Gastroesophageal sphincter (tissue), 2 donors: Measurements from ENCODE around the gene SLC30A5.

Source experiments
- POLR2A ChIP-seq, 2 donors: fragments of 450-650 bp; IDR thresholded peaks; one replicate each; pipeline ENCODE4 v1.6.1; 2017; ENCODE audit warnings: antibody characterized with exemption in 2 of 2, mild to moderate bottlenecking in 2 of 2, moderate library complexity in 1 of 2
- POLR2AphosphoS5 ChIP-seq: sonication (generic); formaldehyde crosslinking; IDR thresholded peaks from one replicate; pipeline ENCODE4 v1.6.1; 2017; ENCODE audit warnings: antibody characterized with exemption

- no peak for TF ChIP-seq POLR2AphosphoS5
- TF ChIP-seq POLR2A (IDR thresholded peaks at IDR 0.05) = no peak
Measured at GRCh38 chr5:69149676-69150010, 55.8 kb downstream of the SLC30A5 start.
